ENCODE measurements around the gene ACTA2.
"Not testable (repeated sequence)": the region's sequence is repeated elsewhere in the genome, so short reads cannot be mapped to it uniquely, and the experiment has no call there.

ACTA2 gene

DNA sequence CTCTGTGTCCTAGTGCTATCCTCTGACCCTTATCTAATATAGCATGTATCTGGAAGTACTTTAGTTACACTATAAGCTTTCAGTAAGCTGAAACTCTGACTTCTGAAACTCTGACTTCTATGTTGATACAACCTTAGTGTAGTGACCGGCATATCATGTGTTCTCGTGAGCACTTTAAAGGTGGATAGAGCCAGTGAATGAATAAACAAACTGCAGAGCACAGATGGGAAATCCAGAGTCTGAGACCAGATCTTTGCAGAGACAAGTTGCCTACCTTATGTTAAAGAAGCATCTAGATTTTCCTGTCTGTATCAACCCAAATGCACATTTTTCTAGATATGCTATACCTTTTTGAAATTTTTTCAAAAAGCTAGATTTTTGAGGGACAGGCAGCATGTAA lies 3.5 kb downstream of the ACTA2 start:
- no peak for DNase-seq

- DNase-seq: no peak
Measured at GRCh38 chr10:88946965-88947590, 5.5 kb downstream of the ACTA2 start.

DNA sequence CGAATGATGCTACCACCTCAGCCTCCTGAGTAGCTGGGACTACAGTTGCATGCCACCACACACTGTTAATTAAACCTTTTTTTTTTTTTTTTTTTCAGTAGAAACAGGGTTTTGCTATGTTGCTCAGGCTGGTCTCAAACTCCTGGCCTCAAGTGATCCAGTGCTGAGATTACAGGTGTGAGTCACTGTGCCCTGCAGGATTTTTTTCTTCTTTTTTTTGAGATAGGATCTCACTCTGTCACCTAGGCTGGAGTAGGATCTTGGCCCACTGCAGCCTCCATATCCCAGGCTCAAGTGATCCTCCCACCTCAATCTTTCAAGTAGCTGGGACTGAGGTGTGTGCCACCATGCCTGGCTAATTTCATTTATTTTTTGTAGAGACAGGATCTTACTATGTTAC lies 6.4 kb downstream of the ACTA2 start:
- DNase-seq: no peak

GRCh38 chr10:88944813-88945212 lies 7.8 kb downstream of the ACTA2 start:
- no peak for DNase-seq

DNA sequence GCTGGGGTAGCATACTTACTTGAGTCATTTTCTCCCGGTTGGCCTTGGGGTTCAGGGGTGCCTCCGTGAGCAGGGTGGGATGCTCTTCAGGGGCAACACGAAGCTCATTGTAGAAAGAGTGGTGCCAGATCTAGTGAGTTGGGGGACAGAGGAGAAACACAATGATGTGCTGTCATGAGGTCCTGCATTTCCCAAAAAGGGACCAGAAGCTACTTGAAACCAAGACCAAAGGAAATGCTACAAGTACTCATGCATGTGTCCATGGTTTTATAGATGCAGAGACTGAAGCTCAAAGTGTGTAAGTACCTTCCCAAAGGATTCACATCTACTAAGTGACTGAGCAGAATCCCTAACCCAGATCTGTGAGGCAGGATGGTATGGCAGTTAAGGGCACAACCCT lies 8.8 kb downstream of the ACTA2 start:
- DNase-seq: no peak

DNA sequence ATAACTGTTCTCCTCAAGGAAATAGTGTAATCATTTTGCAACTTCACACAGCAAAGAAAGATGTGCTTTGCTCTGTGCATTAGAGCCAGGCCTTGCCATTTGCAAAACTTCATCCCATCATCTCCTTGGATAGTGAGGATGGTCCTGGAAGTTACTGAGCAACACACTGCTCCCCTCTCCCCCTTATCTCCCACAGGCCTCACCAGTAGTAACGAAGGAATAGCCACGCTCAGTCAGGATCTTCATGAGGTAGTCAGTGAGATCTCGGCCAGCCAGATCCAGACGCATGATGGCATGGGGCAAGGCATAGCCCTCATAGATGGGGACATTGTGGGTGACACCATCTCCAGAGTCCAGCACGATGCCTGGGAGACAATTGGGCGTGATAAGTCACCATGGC lies 11.5 kb downstream of the ACTA2 start:
- no peak for DNase-seq

DNA sequence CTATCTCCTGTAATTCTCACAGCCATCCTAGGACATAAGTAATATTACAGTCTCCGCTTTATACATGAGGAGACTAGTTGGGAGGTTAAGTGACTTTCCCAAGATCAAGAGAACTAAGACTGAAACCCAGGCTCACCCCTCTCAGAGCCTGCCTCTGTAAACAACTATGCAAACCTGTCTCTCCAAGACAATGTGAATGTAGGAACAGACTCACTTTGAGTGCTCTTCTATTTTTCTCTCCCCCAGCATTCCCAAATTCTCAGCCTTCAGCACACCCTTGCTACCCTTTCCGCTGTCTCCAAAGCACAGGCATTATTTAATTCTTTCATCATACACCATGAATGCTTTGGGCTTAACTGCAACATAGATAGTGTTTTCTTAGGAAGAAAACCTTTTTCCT lies 13.6 kb downstream of the ACTA2 start:
- DNase-seq: no peak

DNA sequence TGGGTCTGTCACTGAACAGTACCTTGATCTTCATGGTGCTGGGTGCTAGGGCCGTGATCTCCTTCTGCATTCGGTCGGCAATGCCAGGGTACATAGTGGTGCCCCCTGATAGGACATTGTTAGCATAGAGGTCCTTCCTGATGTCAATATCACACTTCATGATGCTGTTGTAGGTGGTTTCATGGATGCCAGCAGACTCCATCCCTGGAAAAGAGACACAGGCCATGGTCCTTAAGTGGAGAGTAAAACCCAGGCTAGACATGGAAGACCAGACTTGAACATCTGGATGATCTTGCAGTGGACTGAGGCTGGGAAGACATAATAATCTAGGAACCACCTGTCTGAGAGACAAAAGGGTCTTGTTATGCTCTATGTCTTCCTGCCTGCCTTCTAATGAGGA lies 14.5 kb downstream of the ACTA2 start:
- DNase-seq: no peak

DNA sequence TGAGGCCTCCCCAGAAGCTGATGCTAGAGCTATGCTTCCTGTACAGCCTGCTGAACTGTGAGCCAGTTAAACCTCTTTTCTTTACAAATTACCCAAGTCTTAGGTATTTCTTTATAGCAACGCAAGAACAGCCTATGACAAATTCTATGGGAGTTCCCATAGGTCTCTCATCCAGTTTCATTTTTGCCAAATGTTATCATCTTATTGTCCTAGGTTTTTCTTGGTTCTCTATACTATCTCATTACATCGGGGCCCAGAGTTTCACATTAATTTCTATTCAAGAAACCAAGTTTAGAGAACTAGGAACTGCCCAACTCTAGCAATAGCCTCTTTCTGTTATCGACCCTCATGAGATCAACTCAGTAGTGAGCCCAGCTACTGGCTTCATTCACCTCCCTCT lies 15.9 kb downstream of the ACTA2 start:
- no peak for DNase-seq

DNA sequence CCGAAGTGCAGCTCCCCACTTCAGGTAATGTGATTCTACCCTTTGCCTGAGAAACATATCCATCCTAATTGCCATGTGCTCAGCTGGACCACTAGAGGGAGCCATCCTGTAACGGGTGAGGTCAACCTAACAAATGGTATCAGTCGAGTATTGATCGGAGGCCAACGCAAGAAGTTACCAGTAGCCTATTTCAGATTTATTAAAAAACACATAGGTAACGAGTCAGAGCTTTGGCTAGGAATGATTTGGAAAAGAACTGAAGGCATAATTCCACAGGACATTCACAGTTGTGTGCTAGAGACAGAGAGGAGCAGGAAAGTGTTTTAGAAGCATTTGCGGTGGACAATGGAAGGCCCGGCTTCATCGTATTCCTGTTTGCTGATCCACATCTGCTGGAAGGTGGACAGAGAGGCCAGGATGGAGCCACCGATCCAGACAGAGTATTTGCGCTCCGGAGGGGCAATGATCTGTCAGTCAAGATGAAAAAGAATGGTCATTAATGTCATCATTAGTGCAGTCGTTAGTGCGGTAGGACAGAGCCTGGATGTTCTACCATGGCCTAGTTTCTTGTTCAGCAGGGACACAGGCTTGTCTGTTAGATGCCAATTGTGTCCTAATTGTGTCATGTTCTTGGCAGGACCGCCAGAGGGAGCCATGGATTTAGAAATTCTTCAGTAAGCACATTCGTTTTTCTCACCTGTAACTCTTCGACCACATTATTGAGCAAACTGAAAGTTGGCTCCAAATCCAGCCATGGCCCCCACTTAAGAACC lies 17.5 kb downstream of the ACTA2 start:
- peak; percentile 70 for DNase-seq

DNA sequence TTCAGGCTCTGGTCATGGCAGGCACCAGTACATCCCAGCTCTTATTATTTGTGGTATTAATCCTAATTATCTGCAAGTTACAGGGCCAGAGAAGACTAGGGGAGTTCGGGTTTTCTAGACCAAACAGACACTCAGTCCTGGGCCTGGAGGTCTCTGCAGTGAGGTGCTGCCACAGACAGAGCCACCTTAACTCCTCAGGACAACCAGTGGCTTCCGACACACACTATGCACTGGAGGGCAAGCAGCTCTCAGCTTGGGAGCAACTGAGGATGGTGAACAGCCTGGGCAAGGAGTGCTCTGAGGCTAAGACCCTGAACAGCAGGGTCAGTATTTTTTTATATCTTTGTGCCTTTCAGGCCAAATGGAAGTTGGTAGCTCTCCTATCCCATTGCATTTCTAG lies 19.0 kb downstream of the ACTA2 start:
- no peak for DNase-seq

DNA sequence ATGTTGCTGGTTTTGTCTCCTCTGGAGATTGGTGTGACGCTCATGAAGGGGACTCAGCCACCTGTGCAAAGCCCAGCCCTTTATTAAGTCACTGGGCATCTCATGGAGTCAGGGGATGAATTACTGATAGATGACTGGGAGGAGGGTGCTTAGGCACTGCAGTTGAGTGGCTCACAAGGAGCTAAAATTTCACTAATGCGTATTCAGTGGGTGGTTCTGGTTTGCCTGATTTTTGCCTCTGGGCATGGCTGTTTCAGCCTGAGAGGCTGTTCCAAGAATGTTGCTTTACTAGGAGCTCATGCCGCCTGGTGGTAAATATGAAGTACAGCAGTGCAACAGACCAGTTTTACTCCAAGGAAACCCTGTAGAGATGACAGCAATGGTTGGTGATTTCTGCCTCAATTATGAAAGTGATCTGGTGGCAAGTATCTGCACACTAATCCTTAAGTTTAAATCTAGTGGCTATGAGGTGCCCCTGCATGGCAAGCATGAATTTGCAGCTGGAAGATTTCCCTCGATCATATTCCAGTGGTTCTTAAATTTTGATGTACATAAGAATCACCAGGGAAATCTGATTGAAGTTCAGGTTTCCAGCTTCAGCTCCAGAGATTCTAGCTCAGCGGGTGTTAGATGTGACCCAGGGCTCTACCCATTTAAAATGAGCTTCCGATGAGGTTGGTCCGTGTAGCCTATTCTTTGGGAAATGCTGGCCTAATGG lies 19.9 kb downstream of the ACTA2 start:
- DNase-seq: peak; percentile 20

- not testable (repeated sequence) for DNase-seq
Measured at GRCh38 chr10:88932029-88932428, 20.5 kb downstream of the ACTA2 start.

GRCh38 chr10:88931548-88931947 lies 21.0 kb downstream of the ACTA2 start:
- no peak for DNase-seq

DNA sequence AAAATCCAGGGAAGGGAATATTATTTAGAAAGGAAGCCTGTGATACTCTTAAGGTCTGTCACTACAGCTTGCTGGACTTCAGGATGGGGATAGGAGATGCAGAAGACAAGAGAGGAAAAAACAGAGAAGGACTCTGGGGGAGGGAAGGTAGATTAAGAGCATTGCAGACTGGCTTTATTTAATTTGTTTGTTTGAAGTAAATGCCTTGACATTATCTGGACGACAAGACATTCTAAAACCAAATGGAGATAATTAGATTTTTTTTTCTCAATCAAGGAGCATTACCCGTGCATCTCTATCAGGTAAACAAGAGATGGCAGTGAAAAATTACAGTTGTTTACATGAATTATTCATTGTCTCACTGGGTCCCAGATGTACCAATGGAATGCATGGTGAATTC lies 24.3 kb downstream of the ACTA2 start:
- no peak for DNase-seq

GRCh38 chr10:88927416-88927690 lies 25.2 kb downstream of the ACTA2 start:
- DNase-seq: no peak

DNA sequence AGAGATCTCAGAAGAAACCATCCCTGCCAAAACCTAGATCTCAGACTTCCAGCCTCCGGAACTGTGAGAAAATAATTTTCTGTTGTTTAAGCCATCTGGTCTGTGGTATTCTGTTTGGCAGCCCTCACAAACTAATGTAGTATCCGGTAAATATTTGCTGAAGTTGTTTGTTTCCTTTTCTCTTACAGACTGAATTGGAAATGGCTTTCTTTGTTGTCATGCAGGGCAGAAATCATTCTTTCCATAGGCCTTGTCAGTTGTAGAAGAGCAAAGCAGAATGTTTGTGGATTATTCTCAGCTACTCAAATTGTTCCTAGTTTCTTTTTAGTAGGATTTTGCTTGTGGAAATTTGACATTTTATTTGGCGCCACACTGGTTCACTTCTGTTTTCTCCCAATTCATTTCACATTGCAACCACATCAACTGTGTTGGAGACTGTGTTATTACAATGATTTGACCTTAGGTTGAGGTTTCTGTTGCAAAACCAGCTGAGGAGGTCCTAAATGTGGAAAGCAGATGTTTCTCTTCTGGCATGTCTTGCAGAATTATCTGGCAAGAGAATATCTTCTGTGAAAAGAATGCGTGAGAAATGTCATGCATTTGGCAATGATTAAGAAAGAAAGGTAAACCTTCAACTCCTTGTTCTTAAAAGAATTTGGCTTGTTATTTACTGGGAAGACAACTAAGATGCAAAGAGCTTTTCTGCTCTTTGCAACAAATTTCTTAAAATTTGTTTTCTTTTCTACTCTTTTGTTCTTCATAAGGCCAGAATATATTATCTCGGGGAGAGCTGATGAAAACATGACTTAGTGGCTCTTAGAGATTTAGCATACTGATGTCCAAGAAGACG lies 25.8 kb downstream of the ACTA2 start:
- no peak for DNase-seq

DNA sequence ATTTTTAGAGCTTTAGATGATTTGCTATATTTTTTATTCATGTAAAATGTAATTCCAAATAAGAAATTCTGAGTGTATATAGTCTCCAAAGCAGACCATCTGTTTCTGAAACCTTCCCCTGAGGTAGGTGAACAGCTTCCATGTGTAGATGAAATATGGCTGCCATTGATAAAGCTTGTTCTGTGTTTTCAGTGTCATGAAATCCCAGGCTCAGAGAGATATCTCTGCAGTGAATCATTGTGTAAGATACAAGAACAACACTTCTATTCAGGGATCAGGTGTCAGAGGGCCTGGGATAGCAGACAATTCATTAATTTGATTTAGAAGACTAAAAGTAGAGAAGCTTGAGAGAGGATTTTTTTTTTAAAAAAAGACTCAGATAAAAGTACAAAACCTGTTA lies 29.1 kb downstream of the ACTA2 start:
- DNase-seq: no peak

DNA sequence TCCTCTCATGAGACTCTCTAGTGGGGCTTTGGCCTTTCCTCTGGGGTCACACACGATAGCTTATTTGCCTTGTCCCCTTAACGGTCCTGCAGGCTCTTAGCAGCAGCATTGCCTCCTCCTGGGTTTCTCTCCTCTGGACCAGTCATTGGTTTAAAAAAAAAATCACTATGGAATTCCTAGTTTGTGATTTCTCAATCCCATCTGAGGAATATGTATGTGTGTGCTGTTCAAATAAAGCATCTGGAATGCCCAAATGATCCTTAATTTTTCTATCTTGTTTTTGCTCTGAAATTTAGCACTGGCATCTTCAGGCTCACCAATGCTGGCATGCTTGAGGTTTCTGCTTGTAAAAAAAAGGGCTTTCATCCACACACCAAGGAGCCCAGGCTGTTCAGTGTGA lies 30.5 kb downstream of the ACTA2 start:
- no peak for DNase-seq

GRCh38 chr10:88920986-88921593 lies 31.5 kb downstream of the ACTA2 start:
- no peak for DNase-seq

- no peak for DNase-seq
Measured at GRCh38 chr10:88920198-88920597, 32.4 kb downstream of the ACTA2 start.

DNA sequence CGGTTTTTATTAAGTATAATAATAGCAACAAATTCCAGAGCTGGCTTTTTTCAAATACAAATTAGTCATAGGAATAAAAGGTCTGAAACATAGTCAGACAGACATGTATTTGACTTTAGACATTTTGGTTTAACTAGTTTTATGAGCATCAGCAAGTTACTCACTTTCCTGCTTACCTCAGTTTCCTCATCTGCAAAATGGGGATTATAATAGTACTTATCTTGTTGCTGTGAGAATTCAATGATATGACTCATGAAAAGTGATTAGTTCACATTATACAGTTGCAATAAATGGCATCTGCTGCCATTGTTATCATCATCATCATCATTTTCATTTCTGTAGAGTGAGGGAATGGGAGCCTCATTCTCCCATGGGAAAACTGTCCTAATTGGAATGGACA lies 33.5 kb downstream of the ACTA2 start:
- no peak for DNase-seq

All from CD4-positive, alpha-beta T cell treated with Interferon gamma for 1 hour (primary cell).